ENCODE results near the gene CIROP. TPM values are rescaled to one million over a fixed set of nuclear protein-coding genes. Genes with fewer than 3 reads are reported as not detected.
"Not testable (repeated sequence)": the region's sequence is repeated elsewhere in the genome, so short reads cannot be mapped to it uniquely, and the experiment has no call there.

Gene CIROP
- total and polyA plus RNA-seq, 9 of the 15 experiments (the other 6 are each of a cell fraction or from before 2014, with no cell fraction given) = not detected

- ATAC-seq; H3K9me1 ChIP-seq (ENCODE audit: control insufficient read depth, insufficient read depth, low read length); H2AFZ ChIP-seq (ENCODE audit: low read depth, low read length); H3K4me2 ChIP-seq (ENCODE audit: insufficient read depth, low read length); H4K20me1 ChIP-seq (replicated peaks; ENCODE audit: control insufficient read depth, insufficient read depth, low read length); H3K9ac ChIP-seq (ENCODE audit: insufficient read depth in 1 of 2, low read depth in 2 of 2, low read length in 2 of 2); BruUV-seq (replicated peaks); H3K9me3 ChIP-seq (replicated peaks; ENCODE audit: control insufficient read depth, insufficient read depth, low read depth, low read length); H3K79me2 ChIP-seq (ENCODE audit: control insufficient read depth, insufficient read depth, low read length); H3K36me3 ChIP-seq (ENCODE audit: control insufficient read depth, insufficient read depth, low read length); H3K27me3 ChIP-seq (ENCODE audit: control insufficient read depth in 2 of 2, insufficient read depth in 2 of 2, low read length in 2 of 2); H3K4me3 ChIP-seq; POLR2A ChIA-PET; H3K27ac ChIP-seq (ENCODE audit: extremely low read depth, low read depth, low read length); FAIRE-seq; DNase-seq (ENCODE audit: extremely low read depth in 1 of 4, low spot score in 3 of 4): not testable (repeated sequence)
- in situ Hi-C loops (cut with MboI) (loop anchor here (5.0 kb wide), 1 partner anchor 40 kb away; no protein-coding TSS in a partner anchor), intact Hi-C loops (cut with micrococcal nuclease) (loop anchor here (5.0 kb wide), 2 partner anchors 120 to 135 kb away; no protein-coding TSS in a partner anchor)
- TF ChIP-seq MNT (conservative IDR thresholded peaks at IDR 0.05) (0 out of 4 replicates have a peak, but pooled peaks of 1 of the 2 experiments have one; percentile 20), TAL1 (IDR thresholded peaks at IDR 0.05) (peak; percentile 25; the same call in 1 of the 2 replicates), CBFA2T3 (IDR thresholded peaks at IDR 0.05) (peak; percentile 70), NCOR1 (IDR thresholded peaks at IDR 0.05) (peak; percentile 20; the same call in 1 of the 2 replicates), CBFA2T2 (conservative IDR thresholded peaks at IDR 0.05) (peak; percentile 57)
- WGBS (ENCODE audit: insufficient coverage, low coverage, missing lambda C conversion rate) = 22% methylated on average over 3 of the region's 5 CpGs
- peaks cover 8 to 19% of the 10 kb centered on the region in 2 experiments; a peak in 4 of 5 replicates for H3K4me1 ChIP-seq (replicated peaks in 1 of 2; ENCODE audit: control insufficient read depth in 2 of 2, insufficient read depth in 2 of 2, low read length in 2 of 2)
- CTCF ChIA-PET (ENCODE audit: low intra/inter-chr PET ratio) = interaction anchor here (3.3 kb wide), 1 partner anchor 30 kb away, joined by 25 read pairs; no protein-coding TSS in a partner anchor
Observed at GRCh38 chr14:23107620-23108019, 2.8 kb upstream of the CIROP start.

Data from K562 (cell line).